Neural cell (in vitro differentiated cells): ENCODE measurements around the gene SH3D19.

Experiments used
- EP300 ChIP-seq: fragments of 450-650 bp; conservative IDR thresholded peaks from 2 replicates; pipeline ENCODE4 v1.6.1; 2014; ENCODE audit warnings: antibody characterized with exemption, mild to moderate bottlenecking, moderate library complexity; ENCODE audit not compliant: poor library complexity, severe bottlenecking
- EZH2 ChIP-seq: fragments of 200-600, 300-800 bp; shearing (Covaris generic), sonication (generic); IDR thresholded peaks from 2 replicates; pipeline ENCODE4 v1.6.1; 2014; ENCODE audit warnings: antibody characterized with exemption, low read length, borderline replicate concordance, mild to moderate bottlenecking; ENCODE audit not compliant: insufficient read depth, poor library complexity, severe bottlenecking
- POLR2AphosphoS5 ChIP-seq: IDR thresholded peaks from 2 replicates; pipeline ENCODE4 v1.6.1; 2012
- RAD21 ChIP-seq: fragments of 450-650 bp; conservative IDR thresholded peaks from 2 replicates; pipeline ENCODE4 v1.6.1; 2014; ENCODE audit warnings: antibody characterized with exemption, mild to moderate bottlenecking, moderate library complexity
- REST ChIP-seq: IDR thresholded peaks from 2 replicates; pipeline ENCODE4 v1.6.1; 2012; ENCODE audit warnings: borderline replicate concordance
- TF ChIP-seq, protein P1 (sequence below): fragments of 450-650 bp; IDR thresholded peaks from 2 replicates; pipeline ENCODE4 v1.5.1; 2014; ENCODE audit warnings: antibody characterized with exemption, mild to moderate bottlenecking, moderate library complexity; ENCODE audit not compliant: poor library complexity, severe bottlenecking

- TF ChIP-seq, protein P1, sequence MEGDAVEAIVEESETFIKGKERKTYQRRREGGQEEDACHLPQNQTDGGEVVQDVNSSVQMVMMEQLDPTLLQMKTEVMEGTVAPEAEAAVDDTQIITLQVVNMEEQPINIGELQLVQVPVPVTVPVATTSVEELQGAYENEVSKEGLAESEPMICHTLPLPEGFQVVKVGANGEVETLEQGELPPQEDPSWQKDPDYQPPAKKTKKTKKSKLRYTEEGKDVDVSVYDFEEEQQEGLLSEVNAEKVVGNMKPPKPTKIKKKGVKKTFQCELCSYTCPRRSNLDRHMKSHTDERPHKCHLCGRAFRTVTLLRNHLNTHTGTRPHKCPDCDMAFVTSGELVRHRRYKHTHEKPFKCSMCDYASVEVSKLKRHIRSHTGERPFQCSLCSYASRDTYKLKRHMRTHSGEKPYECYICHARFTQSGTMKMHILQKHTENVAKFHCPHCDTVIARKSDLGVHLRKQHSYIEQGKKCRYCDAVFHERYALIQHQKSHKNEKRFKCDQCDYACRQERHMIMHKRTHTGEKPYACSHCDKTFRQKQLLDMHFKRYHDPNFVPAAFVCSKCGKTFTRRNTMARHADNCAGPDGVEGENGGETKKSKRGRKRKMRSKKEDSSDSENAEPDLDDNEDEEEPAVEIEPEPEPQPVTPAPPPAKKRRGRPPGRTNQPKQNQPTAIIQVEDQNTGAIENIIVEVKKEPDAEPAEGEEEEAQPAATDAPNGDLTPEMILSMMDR: no peak
- no peak for TF ChIP-seq EP300
- TF ChIP-seq POLR2AphosphoS5: no peak
- no peak for TF ChIP-seq EZH2
- no peak for TF ChIP-seq RAD21
- TF ChIP-seq REST: no peak
These were observed 158.8 kb downstream of the SH3D19 start for GRCh38 chr4:151166636-151167035.
